Loucy (cell line): ENCODE data around the gene GNAZ.

Source experiments
- CTCF ChIP-seq: fragments of 200-600 bp; sonication (generic); conservative IDR thresholded peaks from 2 replicates; pipeline ENCODE4 v1.5.1; 2014; ENCODE audit warnings: mild to moderate bottlenecking, antibody characterized with exemption, low read length
- EZH2phosphoT487 ChIP-seq: fragments of 200-600 bp; IDR thresholded peaks from 2 replicates; pipeline ENCODE4 v1.6.1; 2018; ENCODE audit warnings: antibody characterized with exemption, mild to moderate bottlenecking, moderate library complexity, borderline replicate concordance

GRCh38 chr22:23117275-23117674 is 47.0 kb downstream of the GNAZ start:
- TF ChIP-seq CTCF (no peak), EZH2phosphoT487 (no peak)
